Ovary (tissue), 3 donors: ENCODE data around the gene MRLN.

ENCODE experiments used
- POLR2A ChIP-seq: fragments of 450-650 bp; IDR thresholded peaks from one replicate; pipeline ENCODE4 v1.6.1; 2017; ENCODE audit warnings: antibody characterized with exemption, mild to moderate bottlenecking, moderate library complexity
- TF ChIP-seq, protein P1 (sequence below), 3 donors: fragments of 450-650 bp in 2 of 3; fragments of 200-600 bp in 1 of 3; IDR thresholded peaks; one replicate each; pipeline versions ENCODE4 v1.5.1 to v1.8.0; 2016 to 2022; ENCODE audit warnings: antibody characterized with exemption in 3 of 3, mild to moderate bottlenecking in 1 of 3
- donor health status: DM: no; HTN: no; CAD: no.

DNA sequence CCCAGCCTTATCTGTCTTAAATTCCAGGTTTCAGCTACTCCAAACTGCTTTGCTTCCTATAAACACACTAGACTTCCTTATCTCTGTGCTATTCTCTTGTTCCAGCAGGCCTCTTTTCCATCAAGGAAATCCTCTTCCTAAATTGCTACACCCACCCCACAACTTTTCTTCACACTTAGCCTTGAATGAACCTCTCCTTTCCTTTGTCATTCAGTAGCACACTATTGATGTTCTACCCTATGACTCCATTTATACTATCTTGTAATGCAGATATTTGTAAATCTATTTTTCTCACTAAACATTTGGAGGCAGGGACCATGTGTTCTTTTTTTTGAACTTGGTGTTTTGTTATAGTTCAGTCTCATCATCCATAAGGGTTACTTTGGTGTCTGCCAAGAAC is 47.3 kb downstream of the MRLN start:
- TF ChIP-seq, protein P1, sequence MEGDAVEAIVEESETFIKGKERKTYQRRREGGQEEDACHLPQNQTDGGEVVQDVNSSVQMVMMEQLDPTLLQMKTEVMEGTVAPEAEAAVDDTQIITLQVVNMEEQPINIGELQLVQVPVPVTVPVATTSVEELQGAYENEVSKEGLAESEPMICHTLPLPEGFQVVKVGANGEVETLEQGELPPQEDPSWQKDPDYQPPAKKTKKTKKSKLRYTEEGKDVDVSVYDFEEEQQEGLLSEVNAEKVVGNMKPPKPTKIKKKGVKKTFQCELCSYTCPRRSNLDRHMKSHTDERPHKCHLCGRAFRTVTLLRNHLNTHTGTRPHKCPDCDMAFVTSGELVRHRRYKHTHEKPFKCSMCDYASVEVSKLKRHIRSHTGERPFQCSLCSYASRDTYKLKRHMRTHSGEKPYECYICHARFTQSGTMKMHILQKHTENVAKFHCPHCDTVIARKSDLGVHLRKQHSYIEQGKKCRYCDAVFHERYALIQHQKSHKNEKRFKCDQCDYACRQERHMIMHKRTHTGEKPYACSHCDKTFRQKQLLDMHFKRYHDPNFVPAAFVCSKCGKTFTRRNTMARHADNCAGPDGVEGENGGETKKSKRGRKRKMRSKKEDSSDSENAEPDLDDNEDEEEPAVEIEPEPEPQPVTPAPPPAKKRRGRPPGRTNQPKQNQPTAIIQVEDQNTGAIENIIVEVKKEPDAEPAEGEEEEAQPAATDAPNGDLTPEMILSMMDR (IDR thresholded peaks at IDR 0.05), result no peak
- no peak for TF ChIP-seq POLR2A
